NCI-H1436 (cell line): Measurements from ENCODE around the gene GLG1.
A peak's percentile ranks its signal among the peaks of the same experiment; 100 is the strongest.
"Not testable (repeated sequence)": the region's sequence is repeated elsewhere in the genome, so short reads cannot be mapped to it uniquely, and the experiment has no call there.

ENCODE experiments used
- DNase-seq: peaks from one replicate; lab custom pipeline; 2025; lab: John Stamatoyannopoulos, UW

The GLG1 gene

DNA sequence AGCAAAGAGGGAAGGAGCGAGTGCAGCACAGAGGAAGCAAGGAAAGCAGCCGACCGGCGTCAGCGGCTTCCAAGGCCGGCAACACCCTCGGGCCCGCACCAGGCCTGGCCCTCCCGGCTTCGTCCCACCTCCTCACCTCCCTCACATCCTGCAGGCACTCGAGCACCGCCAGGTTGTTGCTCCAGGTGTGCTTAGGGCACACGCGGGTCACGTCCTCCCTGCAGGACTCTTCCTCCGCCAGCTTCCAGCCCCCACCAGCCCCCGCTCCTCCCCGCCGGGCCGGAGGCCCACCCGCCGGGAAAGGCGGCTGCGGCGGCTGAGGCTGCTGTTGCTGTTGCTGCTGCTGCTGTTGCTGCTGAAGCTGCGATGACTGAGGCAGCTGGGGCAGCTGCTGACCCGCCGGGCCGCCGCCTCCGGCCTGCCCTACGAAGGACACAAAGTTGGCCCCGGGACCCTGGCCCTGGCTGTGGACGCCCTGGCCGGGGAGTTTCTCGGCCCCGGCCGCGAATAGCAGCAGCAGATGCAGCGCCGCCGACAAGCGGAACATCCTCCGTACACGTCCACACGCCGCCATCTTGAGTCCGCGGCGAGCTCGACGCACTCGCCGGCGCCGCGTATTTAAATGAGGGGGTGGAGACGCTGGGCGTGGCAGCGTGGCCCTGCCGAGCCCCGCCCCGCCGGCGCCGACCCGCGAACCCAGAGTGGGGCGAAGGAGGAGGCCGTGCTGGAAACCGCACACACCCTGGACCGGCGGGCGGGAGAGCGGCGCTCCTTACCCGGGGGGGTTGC, at the start of gene GLG1:
Gene GLG1, minus strand, starts transcription at position 594 of the 789 bp plus-strand sequence. Its CDS starts 20 bp downstream, at position 574.
- DNase-seq, result peak; percentile 89

DNA sequence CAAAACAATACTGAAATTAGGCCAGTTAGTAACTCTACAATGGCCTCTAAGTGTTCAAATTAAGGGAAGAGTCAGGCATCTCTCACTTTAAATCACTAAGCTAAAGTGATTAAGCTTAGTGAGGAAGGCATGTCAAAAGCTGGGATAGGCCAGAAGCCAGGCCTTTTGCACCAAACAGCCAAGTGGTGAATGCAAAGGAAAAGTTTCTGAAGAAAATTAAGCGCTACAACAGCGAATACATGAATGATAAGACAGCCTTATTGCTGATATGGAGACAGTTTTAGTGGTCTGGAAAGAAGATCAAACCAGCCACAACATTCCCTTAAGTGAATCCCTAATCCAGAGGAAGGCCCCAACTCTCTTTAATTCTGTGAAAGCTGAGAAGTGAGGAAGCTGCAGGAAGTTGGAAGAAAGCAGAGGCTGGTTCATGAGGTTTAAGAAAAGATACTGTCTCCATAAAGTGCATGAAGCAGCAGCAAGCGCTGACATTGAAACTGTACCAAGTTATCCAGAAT, 47.7 kb upstream of the GLG1 start:
- no peak for DNase-seq

DNA sequence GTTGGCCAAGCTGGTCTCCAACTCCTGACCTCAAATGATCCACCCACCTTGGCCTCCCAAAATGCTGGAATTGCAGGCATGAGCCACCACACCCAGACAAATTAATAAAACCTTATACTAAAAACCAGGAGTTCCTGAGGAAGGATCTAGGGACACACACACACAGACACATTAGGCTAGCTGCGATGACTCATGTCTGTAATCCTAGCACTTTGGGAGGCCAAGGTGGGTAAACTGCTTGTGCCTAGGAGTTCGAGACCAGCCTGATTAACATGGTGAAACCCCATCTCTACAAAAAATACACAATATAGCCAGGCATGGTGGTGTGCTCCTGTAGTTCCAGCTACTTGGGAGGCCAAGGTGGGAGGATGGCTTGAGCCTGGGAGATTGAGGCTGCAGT, 46.0 kb upstream of the GLG1 start:
- not testable (repeated sequence) for DNase-seq

DNA sequence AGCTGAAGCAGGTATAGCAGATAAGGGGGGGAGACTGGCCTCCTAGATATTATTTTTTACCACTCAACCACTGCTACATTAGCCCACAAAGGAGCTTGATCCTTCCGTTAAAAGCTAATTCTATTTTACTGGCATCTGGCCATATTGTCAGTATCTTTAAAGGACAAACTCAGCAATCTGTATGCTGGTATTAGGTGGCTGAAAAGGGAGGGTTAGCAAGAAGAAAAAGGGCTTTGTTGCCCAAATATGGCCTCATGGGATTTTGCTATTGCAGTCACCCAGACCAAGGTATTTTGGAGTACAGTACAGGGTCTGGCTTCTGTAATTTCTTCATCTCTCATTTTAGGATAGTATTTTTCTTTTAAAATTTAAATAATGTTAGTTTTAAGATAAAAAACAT, 45.3 kb upstream of the GLG1 start:
- no peak for DNase-seq

- no peak for DNase-seq
Measured at GRCh38 chr16:74651841-74652240, 44.9 kb upstream of the GLG1 start.

DNA sequence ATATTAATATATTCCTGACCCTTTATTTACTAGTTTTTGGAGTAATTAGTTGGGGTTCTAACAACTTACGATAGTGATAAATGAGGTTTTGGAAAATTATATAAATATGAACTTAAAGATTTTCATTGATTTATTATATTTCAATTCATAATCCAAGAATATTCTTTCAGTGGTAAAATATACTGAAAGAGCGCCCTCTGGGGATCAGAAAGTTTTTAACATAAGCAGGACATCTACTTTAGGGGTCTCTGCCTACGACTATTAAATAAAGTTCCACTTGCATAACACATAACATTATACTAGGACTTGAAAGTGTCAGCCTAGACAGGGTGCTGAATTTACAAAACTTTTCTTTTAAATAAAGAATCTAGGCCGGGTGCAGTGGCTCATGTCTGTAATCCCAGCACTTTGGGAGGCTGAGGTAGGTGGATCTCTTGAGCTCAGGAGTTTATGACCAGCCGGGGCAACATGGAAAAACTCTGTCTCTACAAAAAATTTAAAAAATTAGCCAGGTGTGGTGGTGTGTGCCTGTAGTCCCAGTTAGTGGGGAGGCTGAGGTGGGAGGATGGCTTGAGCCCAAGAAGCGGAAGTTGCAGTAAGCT, 44.2 kb upstream of the GLG1 start:
- no peak for DNase-seq

GRCh38 chr16:74649839-74650504, 43.1 kb upstream of the GLG1 start:
- no peak for DNase-seq

DNA sequence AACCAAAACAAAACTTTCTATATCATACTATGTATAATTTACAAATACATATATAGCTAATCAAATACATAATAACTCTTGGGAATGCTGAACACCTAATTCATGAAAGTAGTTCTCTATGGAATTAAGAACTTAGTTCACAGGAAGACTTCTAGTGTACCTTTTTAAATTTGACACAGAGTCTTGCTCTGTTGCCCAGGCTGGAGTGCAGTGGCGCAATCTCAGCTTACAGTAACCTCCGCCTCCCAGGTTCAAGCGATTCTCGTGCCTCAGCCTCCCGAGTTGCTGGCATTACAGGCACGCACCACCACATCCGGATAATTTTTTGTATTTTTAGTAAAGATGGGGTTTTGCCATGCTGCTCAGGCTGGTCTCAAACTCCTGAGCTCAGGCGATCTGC, 35.1 kb upstream of the GLG1 start:
- DNase-seq, result no peak

DNA sequence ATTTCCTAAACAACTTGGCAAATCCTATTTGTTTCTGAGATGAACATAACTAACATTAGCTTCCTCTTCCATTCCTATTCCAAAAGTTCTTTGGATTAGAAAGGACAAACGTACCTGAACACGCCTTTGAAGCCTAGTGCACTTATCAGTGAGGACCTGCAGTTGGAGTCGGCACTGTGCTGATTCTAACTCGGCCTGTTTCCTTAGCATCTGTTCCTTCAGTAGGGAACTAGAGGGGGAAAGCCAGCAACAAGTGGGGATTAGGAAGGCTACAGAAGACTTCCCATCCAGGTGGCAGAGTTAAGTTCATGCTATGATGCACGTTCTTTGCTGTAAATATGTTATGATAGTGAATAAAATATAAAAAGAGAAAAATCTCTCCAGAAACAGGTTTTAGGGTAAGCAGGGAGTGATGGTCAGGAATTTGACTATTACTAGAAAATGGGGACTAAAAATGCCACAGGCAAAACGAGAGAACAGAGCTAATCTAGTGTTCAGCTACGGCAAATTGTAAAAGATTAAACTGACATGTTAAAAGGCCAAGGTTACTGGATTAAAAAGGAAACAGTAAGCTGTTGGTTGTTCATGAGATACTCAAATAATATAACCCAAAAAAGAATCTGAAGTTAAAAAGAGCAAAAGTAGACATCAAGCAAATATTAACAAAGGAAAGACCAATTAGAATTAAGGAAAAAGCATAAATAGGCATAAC, 31.0 kb upstream of the GLG1 start:
- no peak for DNase-seq

DNA sequence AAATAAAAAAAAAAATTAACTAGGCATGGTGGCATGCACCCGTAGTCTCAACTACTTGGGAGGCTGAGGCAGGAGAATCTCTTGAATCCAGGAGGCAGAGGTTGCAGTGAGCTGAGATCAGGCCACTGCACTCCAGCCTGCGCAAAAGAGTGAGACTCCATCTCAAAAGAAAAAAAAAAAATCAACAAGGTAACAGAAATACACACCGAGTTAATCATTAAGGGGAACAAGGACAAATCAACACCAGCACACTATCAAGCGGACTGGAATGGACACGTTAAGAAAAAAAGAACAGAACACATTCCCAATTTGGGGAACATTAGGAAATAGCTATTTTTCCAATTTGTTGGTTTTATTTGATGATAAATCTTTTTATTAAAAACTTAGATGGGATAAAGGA, 28.4 kb upstream of the GLG1 start:
- DNase-seq, result no peak

DNA sequence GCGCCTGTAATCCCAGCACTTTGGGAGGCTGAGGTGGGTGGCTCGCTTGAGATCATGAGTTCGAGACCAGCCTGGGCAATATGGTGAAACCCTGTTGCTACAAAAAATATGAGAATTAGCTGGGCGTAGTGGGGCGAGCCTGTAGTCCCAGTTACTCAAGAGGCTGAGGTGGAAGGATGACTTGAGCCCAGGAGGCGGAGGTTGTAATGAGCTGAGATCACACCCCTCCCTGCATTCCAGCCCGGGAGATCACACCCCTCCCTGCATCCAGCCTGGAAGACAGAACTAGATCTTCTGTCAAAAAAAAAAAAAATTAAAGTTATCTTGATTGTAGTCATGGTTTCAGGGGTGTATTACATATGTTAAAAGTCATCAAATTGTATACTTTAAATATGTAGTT, 26.8 kb upstream of the GLG1 start:
- no peak for DNase-seq

GRCh38 chr16:74627506-74628220, 20.7 kb upstream of the GLG1 start:
- DNase-seq, result no peak

DNA sequence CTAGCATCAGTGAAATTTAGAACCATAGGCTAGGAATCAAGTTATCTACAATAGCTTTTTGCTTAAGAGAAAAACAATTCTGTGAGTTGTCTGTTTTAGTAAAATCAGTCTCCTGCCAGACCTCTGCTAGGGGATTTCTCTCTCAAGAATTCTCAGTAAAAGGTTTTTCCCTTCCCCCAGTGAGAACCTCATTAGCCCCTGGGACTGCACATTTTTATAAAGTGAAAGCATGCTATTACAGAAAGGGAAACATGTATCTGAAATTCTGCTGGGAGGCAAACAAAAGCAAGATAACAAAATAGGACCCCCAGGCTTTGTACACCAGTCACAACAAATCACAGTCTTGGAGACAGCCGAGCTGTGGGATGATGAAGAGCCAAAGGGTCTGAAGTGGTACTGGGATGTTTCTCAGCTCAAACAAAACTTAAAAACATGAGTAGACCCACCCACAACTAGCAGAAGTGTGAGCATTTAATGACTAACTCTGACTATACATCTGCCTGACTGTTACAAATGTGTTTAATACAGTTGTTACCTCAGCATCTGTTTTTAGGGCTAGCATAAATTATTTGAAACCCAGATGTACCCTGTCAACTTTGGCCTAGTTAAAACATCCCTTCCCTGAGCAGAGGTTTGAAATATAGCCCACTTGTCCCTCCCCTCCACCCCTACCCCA, 20.0 kb upstream of the GLG1 start:
- no peak for DNase-seq

DNA sequence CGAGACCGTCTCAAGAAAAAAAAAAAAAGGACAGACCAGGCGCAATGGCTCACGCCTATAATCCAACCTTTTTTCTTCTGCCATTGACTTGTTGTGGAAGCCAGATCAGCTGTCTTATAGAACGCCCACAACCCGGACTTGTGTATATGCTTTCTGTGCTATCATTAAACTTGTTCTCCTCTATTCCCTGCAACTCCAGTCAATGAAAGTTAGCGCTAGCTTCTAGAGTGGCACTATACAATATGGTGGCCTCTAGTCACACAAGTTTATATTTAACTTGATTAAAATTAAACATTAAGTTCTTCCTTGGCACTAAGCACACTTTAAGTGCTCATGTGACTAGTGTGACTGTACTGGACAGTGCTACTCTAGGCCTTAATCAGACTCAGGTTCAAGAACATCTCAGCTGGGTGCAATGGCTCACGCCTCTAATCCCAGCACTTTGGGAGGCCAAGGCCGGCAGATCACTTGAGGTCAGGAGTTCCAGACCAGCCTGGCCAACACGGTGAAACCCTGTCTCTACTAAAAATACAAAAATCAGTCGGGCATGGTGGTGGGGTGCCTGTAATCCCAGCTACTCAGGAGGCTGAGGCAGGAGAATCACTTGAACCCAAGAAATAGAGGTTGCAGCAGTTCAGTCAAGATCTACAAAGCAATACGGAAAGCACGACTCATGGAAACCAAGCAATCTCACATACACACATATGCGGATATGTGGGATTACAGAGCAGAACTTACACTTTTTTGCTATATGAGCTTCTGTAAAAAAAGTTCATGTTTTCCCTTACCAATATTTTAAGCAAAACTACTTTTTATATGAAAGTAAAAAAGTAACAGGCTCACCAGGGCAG, 18.8 kb upstream of the GLG1 start:
- no peak for DNase-seq

DNA sequence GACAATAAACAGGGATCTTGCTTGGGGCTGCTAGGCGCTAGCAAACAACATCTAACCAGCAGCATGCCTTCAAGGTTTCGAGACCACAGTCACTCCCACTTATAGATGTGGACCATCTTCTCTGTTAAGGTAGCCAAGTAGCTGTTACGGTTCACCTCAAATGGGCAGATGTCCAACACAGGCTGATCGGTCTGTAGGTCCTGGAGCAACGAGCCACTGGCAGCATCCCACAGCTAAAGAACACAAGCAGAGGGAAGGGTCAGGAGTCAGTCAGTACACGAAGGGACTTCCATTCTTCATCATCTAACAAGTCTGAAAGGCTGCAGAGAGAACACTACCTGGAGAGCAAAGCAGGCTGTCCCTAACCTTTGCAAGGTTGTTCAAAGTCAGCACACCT, 16.9 kb upstream of the GLG1 start:
- no peak for DNase-seq

DNA sequence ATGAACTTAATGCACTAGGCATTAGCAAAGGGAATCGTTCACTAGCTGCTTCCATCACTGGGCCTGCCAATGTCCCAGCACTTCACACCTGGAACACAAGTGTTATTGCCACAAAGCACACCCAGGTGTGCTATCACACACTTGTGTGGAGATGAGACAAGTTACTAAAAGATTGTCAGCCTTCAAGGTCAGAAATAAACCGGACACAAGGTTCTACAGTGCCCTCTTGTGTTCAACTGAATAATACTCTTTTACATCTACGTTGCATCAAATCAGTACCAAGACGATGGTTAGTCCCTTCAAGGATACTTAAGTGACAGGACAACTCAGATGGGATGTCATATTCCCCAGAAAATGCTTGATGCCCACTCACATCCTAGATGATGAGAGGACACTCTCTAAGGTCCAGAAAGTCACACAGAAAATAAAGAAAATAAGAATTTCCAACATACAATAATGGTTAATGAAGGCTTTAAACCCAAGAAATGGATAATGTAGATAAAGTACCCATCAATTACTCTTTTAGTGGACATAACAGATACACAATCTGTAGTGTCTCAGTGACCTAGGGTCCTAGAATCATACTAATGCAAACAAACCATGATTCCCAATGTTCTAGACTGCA, 16.4 kb upstream of the GLG1 start:
- no peak for DNase-seq

GRCh38 chr16:74622005-74622404, 15.1 kb upstream of the GLG1 start:
- DNase-seq, result no peak

GRCh38 chr16:74617206-74617788, 10.4 kb upstream of the GLG1 start:
- no peak for DNase-seq

DNA sequence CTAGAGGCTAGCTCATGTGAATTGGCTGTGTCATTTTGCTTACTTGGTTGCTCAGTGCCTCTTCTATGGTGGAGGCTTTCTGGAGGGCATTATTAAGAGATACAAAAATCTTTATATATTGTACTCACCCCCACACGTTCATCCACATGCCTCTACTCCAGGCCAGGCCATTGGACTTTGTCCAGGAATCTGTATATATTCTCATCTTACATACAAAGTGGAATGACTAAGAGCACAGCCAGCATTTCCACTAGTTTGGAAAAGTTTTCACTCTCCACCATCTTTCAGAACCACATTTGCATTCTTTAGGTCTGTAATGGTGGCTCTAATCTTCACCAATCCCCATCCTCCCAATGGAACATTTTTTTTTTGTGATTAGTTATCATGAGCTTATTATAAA, 4.8 kb upstream of the GLG1 start:
- no peak for DNase-seq
